ENCODE measurements around the gene PTPRM.

Gene PTPRM

GRCh38 chr18:8260827-8261226, 693.7 kb downstream of the PTPRM start:
- DNase-seq: peak; percentile 21

GRCh38 chr18:8261651-8262091, 694.6 kb downstream of the PTPRM start:
- no peak for DNase-seq

- DNase-seq: no peak
These were observed 695.1 kb downstream of the PTPRM start for GRCh38 chr18:8262221-8262620.

- no peak for DNase-seq
These were observed 697.0 kb downstream of the PTPRM start for GRCh38 chr18:8264116-8264515.

- DNase-seq: no peak
These were observed 697.8 kb downstream of the PTPRM start for GRCh38 chr18:8264861-8265411.

- DNase-seq: no peak
These were observed 705.1 kb downstream of the PTPRM start for GRCh38 chr18:8272254-8272653.

GRCh38 chr18:8274370-8274769, 707.3 kb downstream of the PTPRM start:
- no peak for DNase-seq

- no peak for DNase-seq
These were observed 709.3 kb downstream of the PTPRM start for GRCh38 chr18:8276406-8276805.

- DNase-seq: no peak
These were observed 710.2 kb downstream of the PTPRM start for GRCh38 chr18:8277270-8277669.

- DNase-seq: no peak
These were observed 712.2 kb downstream of the PTPRM start for GRCh38 chr18:8279346-8279745.

GRCh38 chr18:8279781-8280330, 712.7 kb downstream of the PTPRM start:
- no peak for DNase-seq

GRCh38 chr18:8283891-8284585, 716.9 kb downstream of the PTPRM start:
- DNase-seq: no peak

GRCh38 chr18:8286303-8286702, 719.2 kb downstream of the PTPRM start:
- no peak for DNase-seq

GRCh38 chr18:8287196-8287885, 720.2 kb downstream of the PTPRM start:
- no peak for DNase-seq

GRCh38 chr18:8288472-8289195, 721.5 kb downstream of the PTPRM start:
- no peak for DNase-seq

- DNase-seq: no peak
These were observed 723.3 kb downstream of the PTPRM start for GRCh38 chr18:8290435-8290834.

GRCh38 chr18:8290913-8291312, 723.8 kb downstream of the PTPRM start:
- DNase-seq: no peak

GRCh38 chr18:8293184-8293583, 726.1 kb downstream of the PTPRM start:
- DNase-seq: no peak

GRCh38 chr18:8296886-8297616, 729.9 kb downstream of the PTPRM start:
- no peak for DNase-seq

GRCh38 chr18:8298186-8298585, 731.1 kb downstream of the PTPRM start:
- DNase-seq: no peak

GRCh38 chr18:8299054-8299980, 732.2 kb downstream of the PTPRM start:
- DNase-seq: no peak
